GM12801 (cell line): ENCODE results near the gene LCE6A.

Experiments used
- CTCF ChIP-seq: IDR thresholded peaks from one replicate; pipeline ENCODE4 v1.5.1; 2011; ENCODE audit warnings: control low read depth; ENCODE audit not compliant: insufficient read length; ENCODE audit errors: extremely low read depth

Gene LCE6A

GRCh38 chr1:152873495-152873894 lies 30.8 kb downstream of the LCE6A start:
- no peak for TF ChIP-seq CTCF

- no peak for TF ChIP-seq CTCF
Observed at GRCh38 chr1:152876827-152877226, 34.2 kb downstream of the LCE6A start.

- no peak for TF ChIP-seq CTCF
Observed at GRCh38 chr1:152878042-152878441, 35.4 kb downstream of the LCE6A start, which contains the start of gene SMCP. TSS of gene SMCP (plus strand) at chr1:152878322. CDS start at chr1:152884423, 6,101 bp downstream.

GRCh38 chr1:152879559-152880198 lies 37.0 kb downstream of the LCE6A start:
- no peak for TF ChIP-seq CTCF

- no peak for TF ChIP-seq CTCF
Observed at GRCh38 chr1:152880316-152880715, 37.7 kb downstream of the LCE6A start.

- no peak for TF ChIP-seq CTCF
Observed at GRCh38 chr1:152880907-152881306, 38.3 kb downstream of the LCE6A start.

GRCh38 chr1:152884085-152884484 lies 41.4 kb downstream of the LCE6A start:
- TF ChIP-seq CTCF, result no peak
